ENCODE results near the gene DOK7.

DNA sequence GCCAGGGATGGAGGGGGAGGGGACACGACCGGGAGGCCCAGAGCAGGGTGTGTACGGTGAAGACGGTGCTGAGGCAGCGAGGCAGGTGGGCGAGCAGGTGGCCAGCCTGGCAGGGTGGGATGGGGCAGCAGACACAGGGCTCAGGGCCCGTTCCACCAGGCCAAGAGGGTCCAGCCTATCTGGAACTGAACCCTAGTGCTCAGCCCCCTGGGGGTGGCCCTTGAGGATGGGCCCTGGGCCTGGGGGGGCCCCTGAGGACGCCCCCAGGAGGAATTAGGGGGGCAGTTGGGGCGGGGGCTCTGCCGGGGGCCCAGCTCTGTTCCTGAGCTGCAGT is 24.3 kb upstream of the DOK7 start:
- no peak for TF ChIP-seq EZH2 (IDR thresholded peaks at IDR 0.05; ENCODE audit: borderline replicate concordance)
- TF ChIP-seq, protein P1, sequence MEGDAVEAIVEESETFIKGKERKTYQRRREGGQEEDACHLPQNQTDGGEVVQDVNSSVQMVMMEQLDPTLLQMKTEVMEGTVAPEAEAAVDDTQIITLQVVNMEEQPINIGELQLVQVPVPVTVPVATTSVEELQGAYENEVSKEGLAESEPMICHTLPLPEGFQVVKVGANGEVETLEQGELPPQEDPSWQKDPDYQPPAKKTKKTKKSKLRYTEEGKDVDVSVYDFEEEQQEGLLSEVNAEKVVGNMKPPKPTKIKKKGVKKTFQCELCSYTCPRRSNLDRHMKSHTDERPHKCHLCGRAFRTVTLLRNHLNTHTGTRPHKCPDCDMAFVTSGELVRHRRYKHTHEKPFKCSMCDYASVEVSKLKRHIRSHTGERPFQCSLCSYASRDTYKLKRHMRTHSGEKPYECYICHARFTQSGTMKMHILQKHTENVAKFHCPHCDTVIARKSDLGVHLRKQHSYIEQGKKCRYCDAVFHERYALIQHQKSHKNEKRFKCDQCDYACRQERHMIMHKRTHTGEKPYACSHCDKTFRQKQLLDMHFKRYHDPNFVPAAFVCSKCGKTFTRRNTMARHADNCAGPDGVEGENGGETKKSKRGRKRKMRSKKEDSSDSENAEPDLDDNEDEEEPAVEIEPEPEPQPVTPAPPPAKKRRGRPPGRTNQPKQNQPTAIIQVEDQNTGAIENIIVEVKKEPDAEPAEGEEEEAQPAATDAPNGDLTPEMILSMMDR (IDR thresholded peaks at IDR 0.05; ENCODE audit: poor library complexity) = no peak

Measured in hepatocyte (in vitro differentiated cells).